Astrocyte of the hippocampus (primary cell): ENCODE data around the gene DDX46.
A peak's percentile ranks its signal among the peaks of the same experiment; 100 is the strongest.
"Not testable (repeated sequence)": the region's sequence is repeated elsewhere in the genome, so short reads cannot be mapped to it uniquely, and the experiment has no call there.

Experiments
- DNase-seq: peaks from one replicate; pipeline ENCODE4 v3.0.0; 2011; ENCODE audit warnings: low read depth, low spot score

Gene DDX46

GRCh38 chr5:134784241-134784920, 25.8 kb downstream of the DDX46 start:
- DNase-seq: no peak

GRCh38 chr5:134784946-134785620, 26.5 kb downstream of the DDX46 start:
- DNase-seq: peak; percentile 89

GRCh38 chr5:134787692-134788091, 29.1 kb downstream of the DDX46 start:
- no peak for DNase-seq

- DNase-seq: no peak
Observed at GRCh38 chr5:134791580-134791979, 33.0 kb downstream of the DDX46 start.

GRCh38 chr5:134792286-134792685, 33.7 kb downstream of the DDX46 start:
- no peak for DNase-seq

GRCh38 chr5:134793111-134793510, 34.5 kb downstream of the DDX46 start:
- DNase-seq: no peak

GRCh38 chr5:134794082-134794481, 35.5 kb downstream of the DDX46 start:
- peak; percentile 15 for DNase-seq

- DNase-seq: no peak
Observed at GRCh38 chr5:134794819-134795218, 36.2 kb downstream of the DDX46 start.

- DNase-seq: no peak
Observed at GRCh38 chr5:134798468-134798867, 39.9 kb downstream of the DDX46 start.

GRCh38 chr5:134803821-134804220, 45.2 kb downstream of the DDX46 start:
- DNase-seq: no peak

- DNase-seq: no peak
Observed at GRCh38 chr5:134813407-134813806, 54.8 kb downstream of the DDX46 start.

GRCh38 chr5:134813827-134814226, 55.2 kb downstream of the DDX46 start:
- no peak for DNase-seq

- no peak for DNase-seq
Observed at GRCh38 chr5:134817006-134817405, 58.4 kb downstream of the DDX46 start.

GRCh38 chr5:134818776-134819175, 60.2 kb downstream of the DDX46 start:
- DNase-seq: no peak

GRCh38 chr5:134819407-134819963, 60.9 kb downstream of the DDX46 start:
- DNase-seq: no peak

- no peak for DNase-seq
Observed at GRCh38 chr5:134821841-134822240, 63.3 kb downstream of the DDX46 start.

- no peak for DNase-seq
Observed at GRCh38 chr5:134824681-134825080, 66.1 kb downstream of the DDX46 start.

- no peak for DNase-seq
Observed at GRCh38 chr5:134825212-134825611, 66.6 kb downstream of the DDX46 start.

GRCh38 chr5:134833340-134834032, 74.9 kb downstream of the DDX46 start:
- DNase-seq: peak; percentile 65

GRCh38 chr5:134835623-134836022, 77.0 kb downstream of the DDX46 start:
- DNase-seq: no peak

- DNase-seq: peak; percentile 32
Observed at GRCh38 chr5:134837530-134838181, 79.1 kb downstream of the DDX46 start.

GRCh38 chr5:134838361-134838760, 79.8 kb downstream of the DDX46 start:
- DNase-seq: not testable (repeated sequence)
